Measurements from ENCODE around the gene MEAF6.

- TF ChIP-seq CTCF (IDR thresholded peaks at IDR 0.05) (no peak), POLR2AphosphoS5 (IDR thresholded peaks at IDR 0.05) (no peak), POLR2A (IDR thresholded peaks at IDR 0.05) (no peak)
These were observed 21.0 kb downstream of the MEAF6 start for GRCh38 chr1:37493336-37494098.

All from breast epithelium (tissue), 3 donors.